ENCODE results near the gene SLC22A23.
A peak's percentile ranks its signal among the peaks of the same experiment; 100 is the strongest.

The SLC22A23 gene
- 0 to 14.1 (median 2.1) reads per million in 9 experiments for total RNA-seq

- peak; percentile 25 to 48 (median 31) for DNase-seq
- Mint-ChIP-seq H3K4me3 (peak within 1 kb of the TSS; percentile 79 to 81), H3K27ac (no peak within 1 kb of the TSS), H3K36me3 (ENCODE audit: insufficient read depth) (no peaks in the 10 kb centered on the region), H3K27me3 (peaks cover 39 to 48% of the 10 kb centered on the region in 2 donors), H3K9me3 (no peaks in the 10 kb centered on the region), H3K4me1 (ENCODE audit: low read depth in 2 of 2) (peaks cover 5 to 7% of the 10 kb centered on the region in 2 donors)
- peak; percentile 71 for ATAC-seq (replicated peaks)
Measured at GRCh38 chr6:3456898-3457709, at the start of gene SLC22A23. Gene SLC22A23 (minus strand): TSS chr6:3457050. CDS start chr6:3456559, 491 bp downstream.

- Mint-ChIP-seq H3K4me1 (ENCODE audit: low read depth in 2 of 2) (no peaks in the 10 kb centered on the region), H3K27me3 (peaks cover 29 to 53% of the 10 kb centered on the region in 2 donors), H3K36me3 (ENCODE audit: insufficient read depth) (no peaks in the 10 kb centered on the region), H3K4me3 (no peak overlapping the region), H3K9me3 (peaks cover 0 to 3% of the 10 kb centered on the region in 2 donors), H3K27ac (no peak overlapping the region)
- DNase-seq, result no peak
- no peak for ATAC-seq (replicated peaks)
Measured at GRCh38 chr6:3506200-3506599, 49.4 kb upstream of the SLC22A23 start.

- peaks cover 0 to 3% of the 10 kb centered on the region in 2 donors for H3K9me3 Mint-ChIP-seq
- ATAC-seq (replicated peaks) (no peak), DNase-seq (no peak)
- H3K4me1 Mint-ChIP-seq (ENCODE audit: low read depth in 2 of 2), result no peaks in the 10 kb centered on the region
- H3K36me3 Mint-ChIP-seq (ENCODE audit: insufficient read depth), result no peaks in the 10 kb centered on the region
- no peak overlapping the region for H3K27ac Mint-ChIP-seq
- H3K4me3 Mint-ChIP-seq, result no peak overlapping the region
- H3K27me3 Mint-ChIP-seq, result peaks cover 23 to 43% of the 10 kb centered on the region in 2 donors
Measured at GRCh38 chr6:3504938-3505805, 48.3 kb upstream of the SLC22A23 start.

- peaks cover 25 to 43% of the 10 kb centered on the region in 2 donors for H3K27me3 Mint-ChIP-seq
- no peaks in the 10 kb centered on the region for H3K4me1 Mint-ChIP-seq (ENCODE audit: low read depth in 2 of 2)
- no peak overlapping the region for H3K4me3 Mint-ChIP-seq
- DNase-seq, result no peak
- no peak for ATAC-seq (replicated peaks)
- peaks cover 0 to 3% of the 10 kb centered on the region in 2 donors for H3K9me3 Mint-ChIP-seq
- no peak overlapping the region for H3K27ac Mint-ChIP-seq
- no peaks in the 10 kb centered on the region for H3K36me3 Mint-ChIP-seq (ENCODE audit: insufficient read depth)
Measured at GRCh38 chr6:3504354-3504753, 47.5 kb upstream of the SLC22A23 start.

- H3K27ac Mint-ChIP-seq, result no peak overlapping the region
- peaks cover 0 to 3% of the 10 kb centered on the region in 2 donors for H3K9me3 Mint-ChIP-seq
- DNase-seq (no peak), ATAC-seq (replicated peaks) (no peak)
- H3K4me3 Mint-ChIP-seq, result no peak overlapping the region
- peaks cover 28 to 52% of the 10 kb centered on the region in 2 donors for H3K27me3 Mint-ChIP-seq
- no peaks in the 10 kb centered on the region for H3K4me1 Mint-ChIP-seq (ENCODE audit: low read depth in 2 of 2)
- no peaks in the 10 kb centered on the region for H3K36me3 Mint-ChIP-seq (ENCODE audit: insufficient read depth)
Measured at GRCh38 chr6:3501826-3502500, 45.1 kb upstream of the SLC22A23 start.

GRCh38 chr6:3500262-3501014 lies 43.6 kb upstream of the SLC22A23 start:
- H3K9me3 Mint-ChIP-seq, result peaks cover 0 to 3% of the 10 kb centered on the region in 2 donors
- H3K4me1 Mint-ChIP-seq (ENCODE audit: low read depth in 2 of 2), result no peaks in the 10 kb centered on the region
- ATAC-seq (replicated peaks) (no peak), DNase-seq (no peak)
- H3K27ac Mint-ChIP-seq, result no peak overlapping the region
- H3K4me3 Mint-ChIP-seq, result no peak overlapping the region
- peaks cover 41 to 63% of the 10 kb centered on the region in 2 donors for H3K27me3 Mint-ChIP-seq
- no peaks in the 10 kb centered on the region for H3K36me3 Mint-ChIP-seq (ENCODE audit: insufficient read depth)

GRCh38 chr6:3499603-3500002 lies 42.8 kb upstream of the SLC22A23 start:
- Mint-ChIP-seq H3K4me1 (ENCODE audit: low read depth in 2 of 2) (no peaks in the 10 kb centered on the region), H3K36me3 (ENCODE audit: insufficient read depth) (no peaks in the 10 kb centered on the region), H3K9me3 (peaks cover 0 to 3% of the 10 kb centered on the region in 2 donors)

GRCh38 chr6:3496395-3496794 lies 39.5 kb upstream of the SLC22A23 start:
- peaks cover 52 to 67% of the 10 kb centered on the region in 2 donors for H3K27me3 Mint-ChIP-seq
- no peaks in the 10 kb centered on the region for H3K36me3 Mint-ChIP-seq (ENCODE audit: insufficient read depth)
- no peaks in the 10 kb centered on the region for H3K4me1 Mint-ChIP-seq (ENCODE audit: low read depth in 2 of 2)
- no peak overlapping the region for H3K27ac Mint-ChIP-seq
- ATAC-seq (replicated peaks), result no peak
- no peak for DNase-seq
- no peak overlapping the region for H3K4me3 Mint-ChIP-seq
- H3K9me3 Mint-ChIP-seq, result no peaks in the 10 kb centered on the region

More at GRCh38 chr6:3499603-3500002, 42.8 kb upstream of the SLC22A23 start:
- peaks cover 45 to 63% of the 10 kb centered on the region in 2 donors for H3K27me3 Mint-ChIP-seq
- H3K27ac Mint-ChIP-seq, result no peak overlapping the region
- H3K4me3 Mint-ChIP-seq, result no peak overlapping the region
- DNase-seq, result no peak
- ATAC-seq (replicated peaks), result no peak

GRCh38 chr6:3494391-3495100 lies 37.7 kb upstream of the SLC22A23 start:
- ATAC-seq (replicated peaks) (no peak), DNase-seq (no peak)
- Mint-ChIP-seq H3K9me3 (no peaks in the 10 kb centered on the region), H3K36me3 (ENCODE audit: insufficient read depth) (no peaks in the 10 kb centered on the region), H3K4me3 (no peak overlapping the region), H3K4me1 (ENCODE audit: low read depth in 2 of 2) (no peaks in the 10 kb centered on the region), H3K27ac (no peak overlapping the region), H3K27me3 (peaks cover 59 to 77% of the 10 kb centered on the region in 2 donors)

GRCh38 chr6:3490625-3490980 lies 33.8 kb upstream of the SLC22A23 start:
- H3K36me3 Mint-ChIP-seq (ENCODE audit: insufficient read depth), result no peaks in the 10 kb centered on the region
- no peaks in the 10 kb centered on the region for H3K4me1 Mint-ChIP-seq (ENCODE audit: low read depth in 2 of 2)
- H3K4me3 Mint-ChIP-seq, result no peak overlapping the region
- H3K9me3 Mint-ChIP-seq, result no peaks in the 10 kb centered on the region
- no peak overlapping the region for H3K27ac Mint-ChIP-seq
- DNase-seq, result no peak
- H3K27me3 Mint-ChIP-seq, result peaks cover 62 to 86% of the 10 kb centered on the region in 2 donors
- ATAC-seq (replicated peaks), result no peak

GRCh38 chr6:3489961-3490624 lies 33.2 kb upstream of the SLC22A23 start:
- no peaks in the 10 kb centered on the region for H3K36me3 Mint-ChIP-seq (ENCODE audit: insufficient read depth)
- ATAC-seq (replicated peaks) (no peak), DNase-seq (no peak)
- no peaks in the 10 kb centered on the region for H3K9me3 Mint-ChIP-seq
- H3K4me1 Mint-ChIP-seq (ENCODE audit: low read depth in 2 of 2), result no peaks in the 10 kb centered on the region
- no peak overlapping the region for H3K4me3 Mint-ChIP-seq
- no peak overlapping the region for H3K27ac Mint-ChIP-seq
- H3K27me3 Mint-ChIP-seq, result peaks cover 61 to 85% of the 10 kb centered on the region in 2 donors
